HEK293 (cell line): ENCODE measurements around the gene CPAMD8.

Experiments
- CTCF ChIA-PET: fragments of 350-600 bp; formaldehyde crosslinking; extraction: SDS; loops from one replicate; lab custom pipeline; 2021; ENCODE audit warnings: antibody characterized with exemption; lab: Yijun Ruan, JAX
- POLR2A ChIA-PET: fragments of 300-600 bp; formaldehyde crosslinking; extraction: SDS; loops from one replicate; lab custom pipeline; 2020; ENCODE audit warnings: antibody characterized with exemption, inconsistent platforms; lab: Yijun Ruan, JAX
- H3K27ac ChIP-seq: fragments of 200-500 bp; sonication (Bioruptor generic); 2 replicates; pipeline ENCODE4 v1.5.1; 2014; ENCODE audit warnings: low read depth, low read length, control low read depth, inconsistent platforms; ENCODE audit errors: extremely low read depth
- H3K36me3 ChIP-seq, 2 experiments: fragments of 200-500 bp in 1 of 2; sonication (Bioruptor generic) in 1 of 2; 1 replicate in 1 of 2; 2 replicates in 1 of 2; pipeline ENCODE4 v1.5.1; 2014 to 2017; ENCODE audit warnings: inconsistent platforms in 2 of 2, low read length in 2 of 2; ENCODE audit not compliant: control insufficient read depth in 2 of 2, insufficient read depth in 1 of 2
- H3K4me1 ChIP-seq: fragments of 200-500 bp; sonication (Bioruptor generic); 2 replicates; pipeline ENCODE4 v1.5.1; 2014; ENCODE audit warnings: mild to moderate bottlenecking, low read length, inconsistent platforms; ENCODE audit not compliant: control insufficient read depth, insufficient read depth
- H3K4me3 ChIP-seq: 2 replicates; pipeline ENCODE4 v1.5.1; 2011; ENCODE audit warnings: low read depth, mild to moderate bottlenecking, control low read depth, low read length, moderate library complexity
- H3K9me3 ChIP-seq: fragments of 200-500 bp; sonication (Bioruptor generic); 2 replicates; pipeline ENCODE4 v1.5.1; 2014; ENCODE audit warnings: low read depth, low read length, inconsistent platforms; ENCODE audit not compliant: control insufficient read depth, insufficient read depth
- AEBP2 ChIP-seq: fragments of 450-650 bp; formaldehyde crosslinking; IDR thresholded peaks from 2 replicates; pipeline ENCODE4 v1.5.1; 2016; ENCODE audit warnings: missing biosample characterization, missing genetic modification characterization, borderline replicate concordance
- HOXD13 ChIP-seq: sonication (generic); formaldehyde crosslinking; IDR thresholded peaks from 2 replicates; pipeline ENCODE4 v1.8.0; 2022; ENCODE audit warnings: missing genetic modification reagents, borderline replicate concordance
- MEIS1 ChIP-seq: sonication (generic); formaldehyde crosslinking; IDR thresholded peaks from 2 replicates; pipeline ENCODE4 v1.8.1; 2022; ENCODE audit warnings: missing genetic modification reagents, mild to moderate bottlenecking, borderline replicate concordance
- MYNN ChIP-seq: fragments of 450-650 bp; formaldehyde crosslinking; IDR thresholded peaks from 2 replicates; pipeline ENCODE4 v1.5.1; 2016; ENCODE audit warnings: missing biosample characterization, missing genetic modification characterization, borderline replicate concordance
- OSR2 ChIP-seq: fragments of 450-650 bp; formaldehyde crosslinking; IDR thresholded peaks from 2 replicates; pipeline ENCODE4 v1.5.1; 2016; ENCODE audit warnings: missing biosample characterization, missing genetic modification characterization
- PRDM2 ChIP-seq: fragments of 450-650 bp; formaldehyde crosslinking; IDR thresholded peaks from 2 replicates; pipeline ENCODE4 v1.5.1; 2016; ENCODE audit warnings: missing biosample characterization, missing genetic modification characterization, borderline replicate concordance
- PRDM6 ChIP-seq: fragments of 450-650 bp; formaldehyde crosslinking; IDR thresholded peaks from 2 replicates; pipeline ENCODE4 v1.5.1; 2017; ENCODE audit warnings: missing biosample characterization, missing genetic modification characterization
- SCRT1 ChIP-seq: fragments of 450-650 bp; formaldehyde crosslinking; IDR thresholded peaks from 2 replicates; pipeline ENCODE4 v1.5.1; 2016; ENCODE audit warnings: missing biosample characterization, missing genetic modification characterization, borderline replicate concordance
- YY2 ChIP-seq: fragments of 450-650 bp; formaldehyde crosslinking; IDR thresholded peaks from 2 replicates; pipeline ENCODE4 v1.5.1; 2016; ENCODE audit warnings: missing biosample characterization, missing genetic modification characterization
- ZBTB10 ChIP-seq: fragments of 450-650 bp; formaldehyde crosslinking; IDR thresholded peaks from 2 replicates; pipeline ENCODE4 v1.5.1; 2016; ENCODE audit warnings: missing biosample characterization, missing genetic modification characterization
- ZEB2 ChIP-seq: fragments of 450-650 bp; formaldehyde crosslinking; IDR thresholded peaks from 2 replicates; pipeline ENCODE4 v1.5.1; 2016; ENCODE audit warnings: missing biosample characterization, missing genetic modification characterization
- ZNF10 ChIP-seq: fragments of 450-650 bp; formaldehyde crosslinking; IDR thresholded peaks from 2 replicates; pipeline ENCODE4 v1.5.1; 2017; ENCODE audit warnings: missing biosample characterization, missing genetic modification characterization
- ZNF132 ChIP-seq: fragments of 450-650 bp; formaldehyde crosslinking; IDR thresholded peaks from 2 replicates; pipeline ENCODE4 v1.5.1; 2017; ENCODE audit warnings: missing biosample characterization, missing genetic modification characterization, borderline replicate concordance
- ZNF157 ChIP-seq: fragments of 450-650 bp; formaldehyde crosslinking; IDR thresholded peaks from 2 replicates; pipeline ENCODE4 v1.5.1; 2016; ENCODE audit warnings: missing biosample characterization, missing genetic modification characterization
- ZNF23 ChIP-seq: fragments of 450-650 bp; formaldehyde crosslinking; IDR thresholded peaks from 2 replicates; pipeline ENCODE4 v1.5.1; 2016; ENCODE audit warnings: missing biosample characterization, missing genetic modification characterization, borderline replicate concordance
- ZNF350 ChIP-seq: fragments of 450-650 bp; formaldehyde crosslinking; IDR thresholded peaks from 2 replicates; pipeline ENCODE4 v1.5.0; 2017; ENCODE audit warnings: missing biosample characterization, mild to moderate bottlenecking, missing genetic modification characterization
- ZNF416 ChIP-seq: fragments of 450-650 bp; formaldehyde crosslinking; IDR thresholded peaks from 2 replicates; pipeline ENCODE4 v1.5.1; 2016; ENCODE audit warnings: missing biosample characterization, missing genetic modification characterization
- ZNF510 ChIP-seq: fragments of 450-650 bp; formaldehyde crosslinking; IDR thresholded peaks from 2 replicates; pipeline ENCODE4 v1.5.1; 2018; ENCODE audit warnings: mild to moderate bottlenecking, missing genetic modification characterization, missing biosample characterization; ENCODE audit not compliant: insufficient replicate concordance
- ZNF704 ChIP-seq: fragments of 450-650 bp; formaldehyde crosslinking; IDR thresholded peaks from 2 replicates; pipeline ENCODE4 v1.5.1; 2016; ENCODE audit warnings: missing biosample characterization, missing genetic modification characterization
- ZSCAN5A ChIP-seq: fragments of 450-650 bp; formaldehyde crosslinking; IDR thresholded peaks from 2 replicates; pipeline ENCODE4 v1.5.1; 2016; ENCODE audit warnings: missing biosample characterization, missing genetic modification characterization

Gene CPAMD8

GRCh38 chr19:17005000-17005399, 21.6 kb downstream of the CPAMD8 start:
- Histone ChIP-seq H3K36me3 (no peaks in the 10 kb centered on the region), H3K4me1 (no peaks in the 10 kb centered on the region), H3K4me3 (no peak overlapping the region), H3K9me3 (no peaks in the 10 kb centered on the region), H3K27ac (no peak overlapping the region)
- ChIA-PET POLR2A (no interaction called here), CTCF (interaction anchor here (0.6 kb wide), 1 partner anchor 254 kb away, joined by 3 read pairs; no protein-coding TSS in a partner anchor)
- TF ChIP-seq OSR2 (tag by site-specific recombination) (no peak), YY2 (tag by site-specific recombination) (no peak), ZNF23 (tag by site-specific recombination) (no peak), ZNF10 (no peak), MYNN (tag by site-specific recombination) (no peak), AEBP2 (tag by site-specific recombination) (no peak)

GRCh38 chr19:17004386-17004785, 22.2 kb downstream of the CPAMD8 start:
- POLR2A ChIA-PET = no interaction called here
- TF ChIP-seq PRDM6 (no peak), ZSCAN5A (tag by site-specific recombination) (no peak), PRDM2 (tag by site-specific recombination) (no peak), HOXD13 (CRISPR knock-in tag) (no peak), MEIS1 (no peak), MYNN (tag by site-specific recombination) (no peak), ZNF416 (tag by site-specific recombination) (no peak), ZNF510 (no peak), ZEB2 (tag by site-specific recombination) (no peak), ZNF704 (no peak), ZNF350 (no peak), SCRT1 (no peak), ZNF157 (no peak), ZNF132 (tag by site-specific recombination) (no peak), ZBTB10 (tag by site-specific recombination) (no peak)

More at GRCh38 chr19:17004386-17004785, 22.2 kb downstream of the CPAMD8 start:
- Histone ChIP-seq H3K4me3 (no peak overlapping the region), H3K27ac (no peak overlapping the region), H3K9me3 (no peaks in the 10 kb centered on the region), H3K36me3 (no peaks in the 10 kb centered on the region), H3K4me1 (no peaks in the 10 kb centered on the region)
- CTCF ChIA-PET = no interaction called here
